ENCODE measurements around the gene BEND6. TPM values are rescaled to one million over a fixed set of nuclear protein-coding genes. Genes with fewer than 3 reads are reported as not detected.

BEND6 gene
- polyA plus RNA-seq, 1 donor from 2014 or later, result 8.6 TPM

DNA sequence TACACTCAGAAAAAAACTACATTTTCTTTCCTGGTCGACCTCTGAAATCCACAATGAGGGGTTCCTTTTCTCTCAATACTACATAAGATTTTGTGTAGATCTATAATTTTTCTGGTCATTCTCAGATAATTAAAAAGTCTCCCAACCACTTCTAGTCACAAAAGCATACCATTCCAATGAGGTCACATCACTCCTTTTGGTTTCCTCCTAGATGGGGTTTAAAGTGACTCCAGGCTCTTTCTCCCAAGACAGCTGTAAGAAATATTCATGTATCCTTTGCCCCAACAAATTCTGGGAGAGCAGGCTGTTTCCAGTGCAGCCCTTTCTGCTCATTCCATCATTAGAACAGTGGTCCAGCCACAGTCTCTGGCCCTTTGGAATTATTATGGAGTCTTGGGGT lies 43.1 kb upstream of the BEND6 start:
- Histone ChIP-seq H3K79me2 (replicated peaks; ENCODE audit: insufficient read depth, low read length) (no peaks in the 10 kb centered on the region), H3K27ac (ENCODE audit: low read length) (no peak overlapping the region), H3K4me2 (ENCODE audit: low read length) (no peak overlapping the region), H3K4me3 (ENCODE audit: low read length) (no peak overlapping the region), H4K20me1 (ENCODE audit: insufficient read depth) (no peaks in the 10 kb centered on the region), H3K9ac (ENCODE audit: low read length) (no peak overlapping the region), H3K36me3 (ENCODE audit: insufficient read depth, low read length) (no peaks in the 10 kb centered on the region), H3F3A (ENCODE audit: insufficient read depth, low read length, poor library complexity, severe bottlenecking) (no peaks in the 10 kb centered on the region), H3K27me3 (ENCODE audit: insufficient read depth, low read depth, low read length) (no peaks in the 10 kb centered on the region), H3K9me2 (ENCODE audit: insufficient read depth, low read length) (no peaks in the 10 kb centered on the region), H3K9me3 (ENCODE audit: low read length) (no peaks in the 10 kb centered on the region), H2AFZ (ENCODE audit: low read depth, low read length) (no peak overlapping the region)
- no peak for TF ChIP-seq TAF1 (IDR thresholded peaks at IDR 0.05; ENCODE audit: low read depth)
- TF ChIP-seq, protein P1, sequence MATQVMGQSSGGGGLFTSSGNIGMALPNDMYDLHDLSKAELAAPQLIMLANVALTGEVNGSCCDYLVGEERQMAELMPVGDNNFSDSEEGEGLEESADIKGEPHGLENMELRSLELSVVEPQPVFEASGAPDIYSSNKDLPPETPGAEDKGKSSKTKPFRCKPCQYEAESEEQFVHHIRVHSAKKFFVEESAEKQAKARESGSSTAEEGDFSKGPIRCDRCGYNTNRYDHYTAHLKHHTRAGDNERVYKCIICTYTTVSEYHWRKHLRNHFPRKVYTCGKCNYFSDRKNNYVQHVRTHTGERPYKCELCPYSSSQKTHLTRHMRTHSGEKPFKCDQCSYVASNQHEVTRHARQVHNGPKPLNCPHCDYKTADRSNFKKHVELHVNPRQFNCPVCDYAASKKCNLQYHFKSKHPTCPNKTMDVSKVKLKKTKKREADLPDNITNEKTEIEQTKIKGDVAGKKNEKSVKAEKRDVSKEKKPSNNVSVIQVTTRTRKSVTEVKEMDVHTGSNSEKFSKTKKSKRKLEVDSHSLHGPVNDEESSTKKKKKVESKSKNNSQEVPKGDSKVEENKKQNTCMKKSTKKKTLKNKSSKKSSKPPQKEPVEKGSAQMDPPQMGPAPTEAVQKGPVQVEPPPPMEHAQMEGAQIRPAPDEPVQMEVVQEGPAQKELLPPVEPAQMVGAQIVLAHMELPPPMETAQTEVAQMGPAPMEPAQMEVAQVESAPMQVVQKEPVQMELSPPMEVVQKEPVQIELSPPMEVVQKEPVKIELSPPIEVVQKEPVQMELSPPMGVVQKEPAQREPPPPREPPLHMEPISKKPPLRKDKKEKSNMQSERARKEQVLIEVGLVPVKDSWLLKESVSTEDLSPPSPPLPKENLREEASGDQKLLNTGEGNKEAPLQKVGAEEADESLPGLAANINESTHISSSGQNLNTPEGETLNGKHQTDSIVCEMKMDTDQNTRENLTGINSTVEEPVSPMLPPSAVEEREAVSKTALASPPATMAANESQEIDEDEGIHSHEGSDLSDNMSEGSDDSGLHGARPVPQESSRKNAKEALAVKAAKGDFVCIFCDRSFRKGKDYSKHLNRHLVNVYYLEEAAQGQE (IDR thresholded peaks at IDR 0.05; ENCODE audit: borderline replicate concordance), result no peak

DNA sequence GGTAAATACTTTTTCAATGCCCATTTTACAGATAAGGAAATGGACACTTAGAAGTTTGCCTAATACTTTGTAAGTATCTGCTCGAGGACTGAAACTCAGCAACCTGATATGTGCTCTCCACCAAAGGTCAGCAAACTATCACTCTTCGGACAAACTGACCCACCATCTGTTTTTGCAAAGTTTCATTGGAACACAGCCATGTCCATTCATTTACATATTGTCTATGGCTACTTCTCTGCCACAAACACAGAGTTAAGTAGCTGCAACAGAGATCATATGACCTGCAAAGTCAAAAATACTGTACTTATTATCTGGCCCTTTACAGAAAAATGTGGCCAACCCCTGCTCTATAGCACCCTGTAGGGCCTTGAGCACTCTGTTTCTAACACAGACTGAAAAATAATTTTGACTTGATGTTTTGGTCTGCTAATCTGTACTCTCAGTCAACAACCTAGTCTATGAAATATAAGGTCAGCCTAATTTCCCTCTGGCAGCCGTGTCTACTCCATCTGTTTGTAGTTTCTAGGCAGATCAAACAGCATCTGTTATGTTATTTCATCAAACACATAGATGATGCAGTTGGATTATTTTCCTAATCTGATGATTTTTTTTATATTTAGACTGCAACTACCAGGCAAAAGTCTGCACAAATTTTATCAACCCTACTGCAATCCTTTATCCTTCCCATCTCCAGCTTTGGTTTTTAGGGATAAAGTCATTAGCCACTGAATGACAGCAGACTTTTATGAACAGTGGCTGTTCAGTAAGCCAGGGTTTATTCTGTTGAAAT lies 41.4 kb upstream of the BEND6 start:
- no peaks in the 10 kb centered on the region for H3K79me2 ChIP-seq (replicated peaks; ENCODE audit: insufficient read depth, low read length)
- H3K4me2 ChIP-seq (ENCODE audit: low read length), result no peak overlapping the region
- no peaks in the 10 kb centered on the region for H3K9me3 ChIP-seq (ENCODE audit: low read length)
- H2AFZ ChIP-seq (ENCODE audit: low read depth, low read length), result no peak overlapping the region
- no peak overlapping the region for H3K4me3 ChIP-seq (ENCODE audit: low read length)
- H3K27me3 ChIP-seq (ENCODE audit: insufficient read depth, low read depth, low read length), result no peaks in the 10 kb centered on the region
- H3K36me3 ChIP-seq (ENCODE audit: insufficient read depth, low read length), result no peaks in the 10 kb centered on the region
- no peaks in the 10 kb centered on the region for H3F3A ChIP-seq (ENCODE audit: insufficient read depth, low read length, poor library complexity, severe bottlenecking)
- H4K20me1 ChIP-seq (ENCODE audit: insufficient read depth), result no peaks in the 10 kb centered on the region
- H3K9ac ChIP-seq (ENCODE audit: low read length), result no peak overlapping the region
- TF ChIP-seq RAD21 (conservative IDR thresholded peaks at IDR 0.05) (no peak), EZH2 (IDR thresholded peaks at IDR 0.05; ENCODE audit: borderline replicate concordance, insufficient read depth, low read length, poor library complexity, severe bottlenecking) (no peak), SMC3 (conservative IDR thresholded peaks at IDR 0.05; ENCODE audit: poor library complexity) (no peak), TAF1 (IDR thresholded peaks at IDR 0.05; ENCODE audit: low read depth) (no peak), EP300 (conservative IDR thresholded peaks at IDR 0.05; ENCODE audit: poor library complexity, severe bottlenecking) (no peak), POLR2AphosphoS5 (IDR thresholded peaks at IDR 0.05) (no peak), MXI1 (conservative IDR thresholded peaks at IDR 0.05; ENCODE audit: poor library complexity, severe bottlenecking) (no peak)
- TF ChIP-seq, protein P1 (IDR thresholded peaks at IDR 0.05; ENCODE audit: borderline replicate concordance), result no peak
- TF ChIP-seq, protein P2, sequence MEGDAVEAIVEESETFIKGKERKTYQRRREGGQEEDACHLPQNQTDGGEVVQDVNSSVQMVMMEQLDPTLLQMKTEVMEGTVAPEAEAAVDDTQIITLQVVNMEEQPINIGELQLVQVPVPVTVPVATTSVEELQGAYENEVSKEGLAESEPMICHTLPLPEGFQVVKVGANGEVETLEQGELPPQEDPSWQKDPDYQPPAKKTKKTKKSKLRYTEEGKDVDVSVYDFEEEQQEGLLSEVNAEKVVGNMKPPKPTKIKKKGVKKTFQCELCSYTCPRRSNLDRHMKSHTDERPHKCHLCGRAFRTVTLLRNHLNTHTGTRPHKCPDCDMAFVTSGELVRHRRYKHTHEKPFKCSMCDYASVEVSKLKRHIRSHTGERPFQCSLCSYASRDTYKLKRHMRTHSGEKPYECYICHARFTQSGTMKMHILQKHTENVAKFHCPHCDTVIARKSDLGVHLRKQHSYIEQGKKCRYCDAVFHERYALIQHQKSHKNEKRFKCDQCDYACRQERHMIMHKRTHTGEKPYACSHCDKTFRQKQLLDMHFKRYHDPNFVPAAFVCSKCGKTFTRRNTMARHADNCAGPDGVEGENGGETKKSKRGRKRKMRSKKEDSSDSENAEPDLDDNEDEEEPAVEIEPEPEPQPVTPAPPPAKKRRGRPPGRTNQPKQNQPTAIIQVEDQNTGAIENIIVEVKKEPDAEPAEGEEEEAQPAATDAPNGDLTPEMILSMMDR (IDR thresholded peaks at IDR 0.05; ENCODE audit: poor library complexity, severe bottlenecking), result no peak
- H3K9me2 ChIP-seq (ENCODE audit: insufficient read depth, low read length), result no peaks in the 10 kb centered on the region
- H3K27ac ChIP-seq (ENCODE audit: low read length), result no peak overlapping the region

Measured in neural cell (in vitro differentiated cells).